ENCODE measurements around the gene HSFY2.
"Not testable (repeated sequence)": the region's sequence is repeated elsewhere in the genome, so short reads cannot be mapped to it uniquely, and the experiment has no call there.

HSFY2 gene

GRCh38 chrY:18773635-18774034 is at the start of gene HSFY2:
Gene HSFY2, minus strand, starts transcription at chrY:18773735. Its CDS starts 117 bp downstream, at chrY:18773618.
- not testable (repeated sequence) for DNase-seq (ENCODE audit: low read depth in 2 of 3, low spot score in 2 of 3)

GRCh38 chrY:18815751-18816150 is 42.2 kb upstream of the HSFY2 start:
- not testable (repeated sequence) for DNase-seq (ENCODE audit: low read depth in 2 of 3, low spot score in 2 of 3)

- DNase-seq (ENCODE audit: low read depth in 2 of 3, low spot score in 2 of 3), result not testable (repeated sequence)
Observed at GRCh38 chrY:18788757-18789406, 15.3 kb upstream of the HSFY2 start.

GRCh38 chrY:18754077-18754476 is 19.5 kb downstream of the HSFY2 start:
- not testable (repeated sequence) for DNase-seq (ENCODE audit: low read depth in 2 of 3, low spot score in 2 of 3)

- DNase-seq (ENCODE audit: low read depth in 2 of 3, low spot score in 2 of 3), result not testable (repeated sequence)
Observed at GRCh38 chrY:18753133-18753815, 20.3 kb downstream of the HSFY2 start.

DNA sequence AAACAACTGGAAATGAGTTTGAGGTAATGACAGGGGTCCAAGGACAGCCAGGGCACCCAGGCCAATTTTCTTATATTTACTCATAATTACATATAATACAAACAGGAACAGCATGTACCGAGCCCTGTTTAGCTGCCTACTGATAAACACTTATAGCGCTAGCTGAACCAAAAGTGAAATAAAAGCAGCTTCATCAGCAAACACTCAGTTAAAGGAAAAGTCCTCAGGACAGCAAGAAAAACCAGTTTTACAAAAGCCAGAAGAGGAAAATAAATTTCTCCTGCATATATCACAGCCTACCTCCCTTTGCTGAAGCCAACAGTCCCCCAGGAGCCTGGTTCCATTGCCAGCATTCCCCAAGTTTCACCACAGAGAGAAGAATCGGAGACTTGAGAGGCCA is 49.8 kb downstream of the HSFY2 start:
- DNase-seq (ENCODE audit: low read depth in 2 of 3, low spot score in 2 of 3), result not testable (repeated sequence)
